Measurements from ENCODE around the gene PMS1. TPM values are rescaled to one million over a fixed set of nuclear protein-coding genes. Genes with fewer than 3 reads are reported as not detected.

The PMS1 gene
- polyA plus RNA-seq, 1 experiment, result 16.3 TPM

GRCh38 chr2:189870381-189871085, 86.3 kb downstream of the PMS1 start:
- CTCF ChIA-PET, result no interaction called here
- no peak overlapping the region for H3K4me3 ChIP-seq (ENCODE audit: low read depth, low read length)
- no peak for DNase-seq (ENCODE audit: low read depth, low spot score)
- H3K27ac ChIP-seq (ENCODE audit: low read depth, low read length), result no peak overlapping the region
- H3K9me3 ChIP-seq (ENCODE audit: control insufficient read depth, insufficient read depth, low read length), result no peaks in the 10 kb centered on the region
- POLR2A ChIA-PET, result no interaction called here
- H3K27me3 ChIP-seq (ENCODE audit: control insufficient read depth, insufficient read depth, low read length), result no peaks in the 10 kb centered on the region
- no peak for TF ChIP-seq CTCF (IDR thresholded peaks at IDR 0.05; ENCODE audit: low read depth, low read length)

DNA sequence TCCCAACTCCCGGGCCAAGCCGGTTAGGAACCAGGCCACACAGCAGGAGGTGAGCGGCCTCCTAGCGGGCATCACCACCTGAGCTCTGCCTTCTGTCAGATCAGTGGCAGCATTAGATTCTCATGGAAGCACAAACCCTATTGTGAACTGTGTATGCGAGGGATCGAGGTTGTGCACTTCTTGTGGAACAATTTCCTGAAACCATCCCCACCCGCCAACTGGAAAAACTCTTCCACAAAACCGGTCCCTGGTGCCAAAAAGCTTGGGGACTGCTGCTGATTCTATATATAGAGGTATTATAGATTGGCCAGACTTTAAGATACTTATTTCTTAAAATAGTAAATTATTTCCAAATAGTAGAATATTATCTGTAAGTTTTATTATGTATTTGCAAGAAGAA, 89.4 kb downstream of the PMS1 start:
- TF ChIP-seq CTCF (IDR thresholded peaks at IDR 0.05; ENCODE audit: low read depth, low read length), result no peak
- ChIA-PET POLR2A (no interaction called here), CTCF (no interaction called here)
- DNase-seq (ENCODE audit: low read depth, low spot score), result no peak
- H3K4me3 ChIP-seq (ENCODE audit: low read depth, low read length), result no peak overlapping the region
- H3K9me3 ChIP-seq (ENCODE audit: control insufficient read depth, insufficient read depth, low read length), result no peaks in the 10 kb centered on the region
- no peak overlapping the region for H3K27ac ChIP-seq (ENCODE audit: low read depth, low read length)
- no peaks in the 10 kb centered on the region for H3K27me3 ChIP-seq (ENCODE audit: control insufficient read depth, insufficient read depth, low read length)

- POLR2A ChIA-PET, result no interaction called here
- Histone ChIP-seq H3K27me3 (ENCODE audit: control insufficient read depth, insufficient read depth, low read length) (no peaks in the 10 kb centered on the region), H3K4me3 (ENCODE audit: low read depth, low read length) (no peak overlapping the region), H3K27ac (ENCODE audit: low read depth, low read length) (no peak overlapping the region), H3K9me3 (ENCODE audit: control insufficient read depth, insufficient read depth, low read length) (peaks cover 6% of the 10 kb centered on the region; the same call in 1 of the 2 replicates)
- DNase-seq (ENCODE audit: low read depth, low spot score), result no peak
- no peak for TF ChIP-seq CTCF (IDR thresholded peaks at IDR 0.05; ENCODE audit: low read depth, low read length)
- CTCF ChIA-PET, result no interaction called here
These were observed 90.5 kb downstream of the PMS1 start for GRCh38 chr2:189874586-189875320.

DNA sequence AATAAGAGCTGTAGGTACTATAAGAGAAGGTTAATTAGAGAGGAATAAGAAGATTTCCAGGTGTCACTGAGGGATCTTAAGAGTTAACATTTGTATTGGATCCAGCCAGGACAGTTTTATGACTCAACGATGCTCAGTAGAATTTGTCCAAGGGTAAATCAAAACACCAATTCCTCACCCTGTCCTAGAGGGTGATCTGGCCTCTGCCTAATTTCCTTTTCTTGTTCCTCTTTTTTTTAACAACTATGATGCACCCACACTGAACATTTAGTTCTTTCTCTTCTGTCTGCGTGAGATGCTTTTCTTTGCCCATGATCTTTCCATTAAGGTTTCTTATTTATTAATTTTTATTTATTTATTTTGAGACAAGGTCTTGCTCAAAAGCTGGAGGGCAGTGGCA, 92.0 kb downstream of the PMS1 start:
- no peak for TF ChIP-seq CTCF (IDR thresholded peaks at IDR 0.05; ENCODE audit: low read depth, low read length)
- CTCF ChIA-PET, result no interaction called here
- DNase-seq (ENCODE audit: low read depth, low spot score), result no peak

DNA sequence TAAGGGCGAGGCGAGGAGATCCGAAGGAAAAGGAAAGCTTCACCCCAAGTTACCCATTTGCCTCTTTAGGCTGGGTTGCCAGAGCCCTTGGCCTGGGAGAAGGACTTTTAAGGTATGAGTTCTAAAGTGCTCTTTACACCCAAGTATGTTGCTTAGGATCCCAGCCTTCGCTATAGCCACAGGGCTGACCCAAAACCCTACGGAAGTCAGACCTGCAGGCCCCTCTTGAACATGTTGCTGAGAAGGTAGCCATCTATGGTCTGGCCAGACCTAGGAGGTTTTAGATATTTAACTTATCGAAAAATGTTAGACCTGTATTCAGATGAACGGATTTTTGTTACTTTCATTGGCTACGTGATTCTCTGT, 95.4 kb downstream of the PMS1 start:
- DNase-seq (ENCODE audit: low read depth, low spot score), result no peak
- Histone ChIP-seq H3K27ac (ENCODE audit: low read depth, low read length) (no peak overlapping the region), H3K4me3 (ENCODE audit: low read depth, low read length) (no peak overlapping the region), H3K27me3 (ENCODE audit: control insufficient read depth, insufficient read depth, low read length) (no peaks in the 10 kb centered on the region), H3K9me3 (ENCODE audit: control insufficient read depth, insufficient read depth, low read length) (peaks cover 6% of the 10 kb centered on the region; the same call in 1 of the 2 replicates)
- TF ChIP-seq CTCF (IDR thresholded peaks at IDR 0.05; ENCODE audit: low read depth, low read length), result no peak
- ChIA-PET CTCF (no interaction called here), POLR2A (no interaction called here)

More for the DNA sequence above, 92.0 kb downstream of the PMS1 start:
- Histone ChIP-seq H3K27me3 (ENCODE audit: control insufficient read depth, insufficient read depth, low read length) (no peaks in the 10 kb centered on the region), H3K9me3 (ENCODE audit: control insufficient read depth, insufficient read depth, low read length) (peaks cover 6% of the 10 kb centered on the region; the same call in 1 of the 2 replicates), H3K27ac (ENCODE audit: low read depth, low read length) (no peak overlapping the region), H3K4me3 (ENCODE audit: low read depth, low read length) (no peak overlapping the region)
- POLR2A ChIA-PET, result no interaction called here

All from AG04450 (cell line).